ENCODE measurements around the gene AQP9. TPM values are rescaled to one million over a fixed set of nuclear protein-coding genes. Genes with fewer than 3 reads are reported as not detected.

AQP9 gene
- total RNA-seq, 1 donor from 2014 or later: 46.9 TPM

- H3K9me3 ChIP-seq: no peaks in the 10 kb centered on the region
- no peak overlapping the region for H3K27ac ChIP-seq
- no peak for ATAC-seq
- no peak overlapping the region for H3K4me3 ChIP-seq
- intact Hi-C loops (cut with DNase I): no loop called here
- no peaks in the 10 kb centered on the region for H3K4me1 ChIP-seq
- H3K27me3 ChIP-seq: no peaks in the 10 kb centered on the region
- no peak for DNase-seq
- no peak for TF ChIP-seq CTCF (IDR thresholded peaks at IDR 0.05)
- H3K36me3 ChIP-seq: no peaks in the 10 kb centered on the region
Observed at GRCh38 chr15:58154769-58155168, 16.6 kb downstream of the AQP9 start.

GRCh38 chr15:58159827-58160386, 21.7 kb downstream of the AQP9 start:
- H3K27ac ChIP-seq: no peak overlapping the region
- no peaks in the 10 kb centered on the region for H3K27me3 ChIP-seq
- no peaks in the 10 kb centered on the region for H3K4me1 ChIP-seq
- H3K36me3 ChIP-seq: no peaks in the 10 kb centered on the region
- H3K4me3 ChIP-seq: no peak overlapping the region
- no peak for DNase-seq
- intact Hi-C loops (cut with DNase I): no loop called here
- ATAC-seq: no peak
- no peak for TF ChIP-seq CTCF (IDR thresholded peaks at IDR 0.05)
- no peaks in the 10 kb centered on the region for H3K9me3 ChIP-seq

- Histone ChIP-seq H3K9me3 (no peaks in the 10 kb centered on the region), H3K4me1 (no peaks in the 10 kb centered on the region), H3K27me3 (no peaks in the 10 kb centered on the region), H3K4me3 (no peak overlapping the region), H3K36me3 (no peaks in the 10 kb centered on the region), H3K27ac (no peak overlapping the region)
- ATAC-seq: no peak
- intact Hi-C loops (cut with DNase I): no loop called here
- TF ChIP-seq CTCF (IDR thresholded peaks at IDR 0.05): no peak
- DNase-seq: no peak
Observed at GRCh38 chr15:58161436-58161930, 23.3 kb downstream of the AQP9 start.

- Histone ChIP-seq H3K4me3 (no peak overlapping the region), H3K27me3 (no peaks in the 10 kb centered on the region), H3K9me3 (no peaks in the 10 kb centered on the region), H3K4me1 (no peaks in the 10 kb centered on the region), H3K27ac (no peak overlapping the region), H3K36me3 (no peaks in the 10 kb centered on the region)
- DNase-seq: no peak
- TF ChIP-seq CTCF (IDR thresholded peaks at IDR 0.05): no peak
- no peak for ATAC-seq
- intact Hi-C loops (cut with DNase I): no loop called here
Observed at GRCh38 chr15:58163985-58164384, 25.8 kb downstream of the AQP9 start.

GRCh38 chr15:58164926-58165325, 26.7 kb downstream of the AQP9 start:
- no peak for ATAC-seq
- Histone ChIP-seq H3K27me3 (no peaks in the 10 kb centered on the region), H3K9me3 (no peaks in the 10 kb centered on the region), H3K36me3 (no peaks in the 10 kb centered on the region), H3K27ac (no peak overlapping the region), H3K4me3 (no peak overlapping the region), H3K4me1 (no peaks in the 10 kb centered on the region)
- no peak for TF ChIP-seq CTCF (IDR thresholded peaks at IDR 0.05)
- no peak for DNase-seq
- intact Hi-C loops (cut with DNase I): no loop called here

DNA sequence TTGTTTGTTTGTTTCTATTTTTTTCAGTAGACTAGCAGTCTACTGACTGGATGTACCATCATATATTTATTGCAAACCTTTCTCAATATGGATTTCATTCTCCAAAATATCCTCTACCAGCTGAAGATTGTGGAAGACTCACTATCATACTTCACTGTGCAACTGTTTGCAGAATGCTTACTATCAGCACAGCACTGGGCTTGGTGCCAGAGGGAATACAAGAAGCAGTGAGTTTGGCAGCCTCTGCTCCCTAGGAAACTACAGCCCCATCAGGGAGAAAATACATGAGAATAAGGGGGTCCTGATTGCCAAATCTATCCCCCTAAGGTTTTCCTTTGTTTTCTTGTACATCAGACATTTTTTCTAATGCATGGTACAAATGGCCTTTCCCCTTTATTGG, 27.5 kb downstream of the AQP9 start:
- ATAC-seq (no peak), DNase-seq (no peak)
- Histone ChIP-seq H3K36me3 (no peaks in the 10 kb centered on the region), H3K27ac (no peak overlapping the region), H3K27me3 (no peaks in the 10 kb centered on the region), H3K9me3 (no peaks in the 10 kb centered on the region), H3K4me1 (no peaks in the 10 kb centered on the region), H3K4me3 (no peak overlapping the region)
- intact Hi-C loops (cut with DNase I): no loop called here
- no peak for TF ChIP-seq CTCF (IDR thresholded peaks at IDR 0.05)
